Breast epithelium (tissue), 3 donors: Measurements from ENCODE around the gene NR4A2.

ENCODE experiments used
- CTCF ChIP-seq, 3 donors: fragments of 450-650 bp; IDR thresholded peaks; one replicate each; pipeline ENCODE4 v1.5.1; 2016 to 2017; ENCODE audit warnings: antibody characterized with exemption in 3 of 3, mild to moderate bottlenecking in 3 of 3, moderate library complexity in 3 of 3
- POLR2A ChIP-seq: fragments of 450-650 bp; IDR thresholded peaks from one replicate; pipeline ENCODE4 v1.6.1; 2016; ENCODE audit warnings: antibody characterized with exemption, mild to moderate bottlenecking, moderate library complexity
- POLR2AphosphoS5 ChIP-seq, 3 donors: sonication (generic); formaldehyde crosslinking; IDR thresholded peaks; one replicate each; pipeline ENCODE4 v1.6.1; 2017; ENCODE audit warnings: antibody characterized with exemption in 3 of 3

GRCh38 chr2:156356014-156356754 lies 23.7 kb upstream of the NR4A2 start:
- TF ChIP-seq CTCF (IDR thresholded peaks at IDR 0.05) (no peak), POLR2A (no peak), POLR2AphosphoS5 (IDR thresholded peaks at IDR 0.05) (no peak)
